DMS79 (cell line): Measurements from ENCODE around the gene C19orf81.
A peak's percentile ranks its signal among the peaks of the same experiment; 100 is the strongest.

Source experiments
- DNase-seq: peaks from one replicate; lab custom pipeline; 2025; lab: John Stamatoyannopoulos, UW

Gene C19orf81

DNA sequence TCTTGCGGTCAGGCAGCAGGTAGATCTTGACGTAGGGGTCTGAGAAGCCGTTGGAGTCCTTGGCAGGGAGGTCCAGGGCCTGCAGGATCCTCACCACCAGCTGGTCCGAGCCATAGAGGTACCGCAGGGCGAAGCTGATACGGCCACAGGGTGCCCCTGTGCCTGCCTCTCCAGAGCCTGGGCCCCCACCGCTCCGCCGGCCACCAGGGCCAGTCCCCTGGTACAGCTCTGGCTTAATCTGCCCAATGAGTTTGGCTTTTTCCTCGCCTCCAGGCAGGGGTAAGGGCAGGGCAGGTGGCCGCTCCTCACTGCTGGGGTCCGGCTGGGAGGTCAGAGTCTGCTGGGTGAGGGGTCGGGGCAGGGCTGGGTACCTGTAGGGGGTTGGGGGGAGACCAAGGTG, 19.4 kb upstream of the C19orf81 start:
- DNase-seq: no peak

DNA sequence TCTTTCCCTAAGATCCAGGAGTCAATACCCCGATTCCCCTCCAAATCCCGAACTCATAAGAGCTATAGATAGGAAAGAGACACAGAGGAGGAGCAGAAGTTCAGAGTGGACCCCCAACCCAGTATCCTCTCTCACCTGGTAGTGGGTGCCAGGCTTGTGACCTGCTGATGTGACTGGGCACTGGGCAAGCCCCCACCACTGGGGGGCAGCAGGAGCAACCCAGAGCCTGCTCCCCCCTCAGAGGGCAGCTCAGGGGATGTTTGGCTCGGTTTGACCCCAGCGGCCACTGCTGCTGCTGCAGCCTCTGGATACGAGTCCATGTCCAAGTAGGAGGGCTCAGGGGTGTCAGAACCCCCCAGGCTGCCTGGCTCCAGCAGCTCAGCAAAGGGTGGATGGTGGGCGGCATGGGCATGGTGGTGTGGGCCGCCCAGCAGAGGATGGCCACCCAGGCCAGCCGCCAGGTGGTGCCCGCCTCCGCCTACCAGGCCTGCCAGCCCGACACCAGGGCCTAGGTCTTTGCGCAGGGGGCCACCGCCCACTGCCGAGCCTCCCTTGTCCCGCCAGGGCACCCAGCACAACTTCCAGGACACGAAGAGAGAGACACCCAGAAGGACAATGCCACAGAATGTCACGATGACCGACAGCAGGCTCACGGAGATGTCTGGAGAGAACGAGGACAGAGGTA, 17.0 kb upstream of the C19orf81 start:
- DNase-seq: no peak

DNA sequence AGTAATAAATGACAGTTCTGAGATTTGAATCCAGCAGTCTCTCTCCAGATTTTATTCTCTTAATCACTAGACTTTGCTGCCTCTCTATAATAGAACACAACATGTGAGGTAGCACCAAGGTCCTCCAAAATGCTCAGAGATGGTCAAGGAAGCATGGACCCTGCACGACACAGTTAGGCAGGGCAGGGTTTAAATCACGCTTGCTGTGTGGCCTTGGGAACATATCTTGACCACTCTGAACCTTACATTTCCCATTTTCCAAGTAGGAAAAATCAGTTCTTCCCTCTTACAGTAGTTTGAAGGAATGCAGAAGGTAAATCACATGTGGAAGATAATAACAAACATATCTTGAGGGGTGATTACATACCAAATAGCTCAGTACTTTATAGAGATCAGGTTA, 15.9 kb upstream of the C19orf81 start:
- no peak for DNase-seq

DNA sequence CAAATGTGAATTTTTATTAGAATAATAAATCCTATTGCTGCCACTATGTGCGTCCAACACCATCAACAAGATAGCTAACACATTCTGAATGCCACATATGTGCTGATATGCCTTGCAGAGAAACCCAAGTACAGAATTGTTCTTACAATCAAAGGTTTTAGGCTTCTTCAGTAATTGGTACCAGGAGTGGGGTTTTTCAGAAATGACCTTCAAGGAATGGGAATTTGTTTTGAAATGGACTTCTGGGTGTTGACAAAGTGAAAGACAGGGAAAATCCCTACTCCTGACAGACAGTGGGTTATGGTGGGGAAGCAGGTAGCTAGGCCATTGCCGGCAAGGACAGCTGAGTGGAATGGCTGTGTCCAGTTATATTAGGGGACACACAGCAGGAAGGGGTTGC, 15.3 kb upstream of the C19orf81 start:
- DNase-seq: no peak

- DNase-seq: no peak
These were observed 12.7 kb upstream of the C19orf81 start for GRCh38 chr19:50636317-50637085.

- no peak for DNase-seq
These were observed 10.6 kb upstream of the C19orf81 start for GRCh38 chr19:50638600-50638999.

DNA sequence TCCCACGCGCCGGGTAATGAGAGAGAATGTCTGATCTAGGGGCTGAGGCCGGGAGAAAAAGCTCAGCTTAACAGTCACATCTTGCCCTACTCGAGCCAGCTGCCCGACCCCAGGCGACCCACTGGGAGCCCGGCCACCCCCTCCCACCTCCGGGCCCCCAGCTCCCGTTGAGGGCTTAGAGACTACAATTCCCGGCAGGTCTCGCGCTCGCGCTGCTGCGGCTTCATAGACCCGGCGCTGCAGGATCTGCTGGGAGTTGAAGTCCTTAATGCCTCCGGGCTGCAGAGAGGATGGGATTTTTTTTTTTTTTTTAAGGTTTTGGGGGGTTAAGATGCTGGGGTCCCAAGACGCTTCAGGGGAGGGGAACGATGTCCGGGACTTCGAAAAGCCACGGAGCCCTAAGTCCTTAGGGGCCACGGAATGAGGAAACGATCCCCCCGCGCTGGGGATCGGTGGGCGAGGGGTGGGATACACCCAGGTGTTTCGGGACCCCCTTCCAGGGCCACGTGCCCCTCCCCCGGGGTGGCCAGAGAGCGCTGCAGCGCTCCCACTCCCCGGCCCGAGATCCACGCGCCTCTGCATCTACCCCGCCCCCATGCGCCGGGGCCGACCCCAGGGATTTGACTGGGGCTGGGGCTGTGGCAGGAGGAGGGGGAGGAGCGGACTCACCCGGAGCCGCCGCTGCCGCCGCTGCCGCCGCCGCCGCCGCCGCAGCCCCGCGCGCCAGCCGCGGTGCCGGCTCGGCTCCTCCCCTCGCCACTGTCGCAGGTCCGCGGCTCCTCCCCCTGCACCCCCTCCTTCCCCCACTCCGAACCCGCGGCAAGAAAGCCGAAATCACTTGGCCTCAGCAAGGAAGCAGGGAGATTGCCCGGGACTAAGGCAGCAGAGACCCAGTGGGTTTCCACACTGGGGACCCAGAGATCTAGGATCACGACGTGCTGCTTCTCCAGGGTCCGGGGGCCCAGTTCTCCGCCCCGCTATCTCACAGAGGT, 9.8 kb upstream of the C19orf81 start, which contains the start of gene SYT3:
SYT3 (minus strand) TSS at position 761 of the 992 bp plus-strand sequence. CDS start 2,470 bp downstream, outside the sequence.
- DNase-seq: peak; percentile 65

GRCh38 chr19:50640368-50640767, 8.9 kb upstream of the C19orf81 start:
- no peak for DNase-seq

DNA sequence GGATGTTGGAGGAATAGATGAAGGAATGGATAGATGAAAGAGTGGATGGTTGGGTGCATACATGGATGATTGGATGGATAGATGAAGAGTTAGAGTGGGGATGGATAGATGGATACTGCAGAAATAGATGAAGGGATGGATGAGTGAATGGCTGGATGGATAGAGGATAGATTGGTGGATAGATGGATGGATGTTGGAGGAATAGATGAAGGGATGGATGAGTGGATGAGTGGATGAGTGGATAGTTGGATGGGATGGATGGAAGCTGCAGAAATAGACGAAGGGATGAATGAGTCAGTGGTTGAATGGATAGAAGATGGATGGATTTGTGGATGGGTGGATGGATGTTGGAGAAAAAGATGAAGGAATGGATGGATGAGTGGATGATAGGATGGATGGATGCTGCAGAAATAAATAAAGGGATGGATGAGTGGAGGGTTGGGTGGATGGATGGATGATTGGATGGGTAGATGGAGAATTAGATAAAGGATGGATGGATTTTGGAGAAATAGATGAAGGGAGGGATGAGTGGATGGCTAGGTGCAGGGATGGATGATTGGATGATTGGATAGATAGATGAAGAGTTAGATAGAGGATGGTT, 4.8 kb upstream of the C19orf81 start:
- DNase-seq: no peak

GRCh38 chr19:50645107-50645506, 4.1 kb upstream of the C19orf81 start:
- no peak for DNase-seq

DNA sequence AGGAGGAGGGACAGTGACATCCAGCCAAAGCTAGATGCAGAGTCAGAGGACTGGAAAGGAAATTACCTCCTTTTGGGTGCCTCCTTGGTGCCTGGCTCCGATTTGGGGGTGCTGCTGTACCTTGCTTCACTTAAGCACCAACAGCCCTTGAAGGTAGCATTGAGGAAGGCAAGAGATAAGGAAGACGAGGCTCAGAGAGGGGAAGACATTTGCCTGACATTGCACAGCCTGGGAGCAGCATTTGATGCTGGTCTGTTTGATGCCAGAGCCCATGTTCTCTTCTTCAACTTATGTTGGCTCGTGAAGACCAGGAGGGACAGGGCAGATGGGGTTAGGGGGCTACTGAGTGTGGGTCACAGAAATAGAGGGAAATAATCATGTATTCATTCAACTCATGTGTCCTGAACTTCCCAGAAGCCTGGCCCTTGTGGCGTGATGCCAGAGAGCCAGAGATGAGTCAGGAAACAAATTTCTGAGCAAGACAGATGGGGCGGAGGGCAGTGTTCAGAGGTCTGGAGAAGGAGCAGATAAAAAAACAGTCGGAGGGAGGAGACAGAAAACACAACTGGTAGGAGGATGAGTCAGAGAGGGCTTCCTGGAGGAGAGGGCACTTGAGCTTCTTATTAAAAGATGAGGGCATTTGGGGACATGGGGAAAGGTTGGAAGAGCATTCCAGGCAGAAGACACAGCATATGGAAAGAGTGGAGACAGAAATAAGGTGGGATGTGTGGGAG, 3.0 kb upstream of the C19orf81 start:
- no peak for DNase-seq

DNA sequence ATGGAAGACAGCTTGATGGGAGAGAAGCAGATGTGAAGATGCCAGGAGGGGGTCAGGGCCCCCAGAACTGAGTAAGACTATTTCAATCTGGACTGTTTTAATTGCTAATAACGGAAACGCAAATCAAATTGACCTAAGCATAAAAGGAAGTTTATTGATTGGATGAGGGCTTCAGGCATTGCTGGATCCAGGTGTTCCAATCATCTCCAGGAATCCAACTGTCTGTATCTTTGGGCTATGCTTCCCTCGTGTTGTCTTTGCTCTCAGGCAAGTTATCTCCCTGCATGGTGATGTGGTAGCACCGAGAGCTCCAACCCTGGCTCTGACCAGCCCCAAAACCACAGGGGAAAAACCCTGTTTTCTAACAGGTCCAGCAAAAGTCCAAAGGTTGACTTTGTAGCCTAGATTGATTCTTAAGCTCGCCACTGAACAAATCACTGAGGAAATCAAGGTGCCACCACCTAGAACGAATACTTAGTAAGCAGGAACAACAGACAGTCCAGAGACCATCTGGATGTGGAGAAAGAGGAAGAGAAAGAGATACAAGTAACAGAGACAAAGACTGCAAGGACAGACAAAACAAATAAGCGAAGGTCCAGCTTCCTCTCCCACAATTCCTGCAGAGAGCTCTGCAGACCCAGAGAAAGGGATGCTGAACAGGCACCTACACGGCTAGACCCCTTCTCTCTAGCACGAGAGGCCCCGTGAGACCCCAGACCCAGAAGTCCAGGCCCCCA, 1.2 kb upstream of the C19orf81 start:
- DNase-seq: no peak

GRCh38 chr19:50648659-50649058, 586 bp upstream of the C19orf81 start:
- DNase-seq: no peak

DNA sequence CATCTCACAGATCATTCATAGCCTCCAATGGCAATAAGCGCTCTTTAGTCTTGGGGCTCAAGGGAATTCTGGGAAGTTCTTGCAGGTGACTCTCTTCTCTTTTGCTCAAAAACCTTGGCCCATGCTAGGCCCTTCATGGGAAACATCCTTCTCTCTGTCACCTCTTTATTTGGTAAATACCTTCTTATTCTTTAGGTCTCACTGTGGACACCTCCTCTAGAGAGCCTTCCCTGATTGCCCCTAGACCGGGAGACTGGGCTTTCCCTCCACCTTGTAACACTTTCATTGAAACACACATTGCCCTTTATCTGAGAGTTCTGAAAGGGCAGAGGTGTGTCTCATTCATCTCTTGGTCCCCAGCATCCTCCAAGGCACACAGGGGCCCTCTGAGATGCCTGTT, 1.9 kb downstream of the C19orf81 start:
- DNase-seq: no peak

GRCh38 chr19:50652722-50653121, 3.5 kb downstream of the C19orf81 start:
- DNase-seq: no peak

GRCh38 chr19:50654882-50655281, 5.6 kb downstream of the C19orf81 start:
- DNase-seq: no peak

DNA sequence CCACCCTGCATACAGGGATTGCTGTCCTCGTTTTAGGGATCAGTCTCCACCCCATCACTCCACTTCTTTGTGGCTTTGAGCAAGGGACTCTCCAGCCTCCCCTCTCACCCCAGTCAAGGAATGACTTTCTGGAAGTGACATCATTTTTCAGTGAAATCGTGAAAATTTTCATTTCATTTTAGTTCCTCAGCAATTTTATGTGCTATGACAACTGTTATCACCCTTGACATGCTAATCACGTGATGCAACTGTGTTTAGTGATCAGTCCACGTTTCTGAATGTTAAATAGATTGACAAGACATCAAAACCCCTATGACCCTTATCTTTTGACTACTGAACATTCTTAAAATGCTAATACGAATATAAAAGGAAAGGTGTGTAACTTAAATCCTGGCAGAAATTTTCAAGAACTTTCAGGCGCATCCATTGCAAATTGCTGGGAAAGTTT, 8.0 kb downstream of the C19orf81 start:
- DNase-seq: no peak

DNA sequence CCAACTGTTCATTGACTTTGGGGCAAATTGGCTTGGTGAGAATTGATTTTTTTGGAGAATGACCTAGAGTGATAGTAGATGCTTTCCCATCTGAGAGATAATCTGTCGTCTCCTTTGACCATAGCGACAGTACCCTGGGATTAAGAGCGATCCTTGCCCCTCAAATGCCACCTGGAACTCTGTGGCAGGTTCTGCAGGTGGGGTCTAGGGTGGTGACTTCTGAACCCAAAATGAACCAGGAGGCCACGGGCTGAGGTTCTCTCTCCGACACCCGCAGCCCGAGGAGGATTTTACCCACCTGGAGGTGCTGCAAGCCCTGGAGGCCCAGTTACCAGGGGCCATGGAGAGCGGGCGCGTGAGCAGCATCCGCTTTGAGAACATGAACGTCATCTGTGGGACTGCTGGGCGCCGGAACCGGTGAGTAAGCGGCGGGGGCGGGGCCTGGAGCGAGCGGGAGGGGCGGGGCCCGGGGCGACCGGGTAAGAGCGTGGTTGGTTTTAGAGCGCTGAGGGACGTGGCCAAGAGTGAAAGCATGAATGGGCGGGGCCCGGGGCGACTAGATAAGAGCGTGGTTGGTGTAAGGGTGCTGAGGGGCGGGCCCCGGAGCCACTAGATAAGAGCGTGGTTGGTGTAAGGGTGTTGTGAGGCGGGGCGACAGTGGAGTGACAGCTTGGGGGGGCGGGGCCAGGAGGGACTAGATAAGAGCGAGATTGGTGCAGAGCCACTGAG, 8.6 kb downstream of the C19orf81 start:
- DNase-seq: peak; percentile 100

GRCh38 chr19:50658441-50659317, 9.4 kb downstream of the C19orf81 start:
- DNase-seq: peak; percentile 83
